Measurements from ENCODE around the gene WDR37.

- no peak for TF ChIP-seq CTCF (IDR thresholded peaks at IDR 0.05)
- TF ChIP-seq POLR2AphosphoS5 (IDR thresholded peaks at IDR 0.05; ENCODE audit: low read depth, low read length), result no peak
- TF ChIP-seq REST (IDR thresholded peaks at IDR 0.05; ENCODE audit: insufficient read depth in 1 of 2, low read depth in 2 of 2, low read length in 1 of 2), result no peak
Measured at GRCh38 chr10:1110674-1111119, 54.5 kb downstream of the WDR37 start.
